Measurements from ENCODE around the gene C1orf21.

C1orf21 gene

DNA sequence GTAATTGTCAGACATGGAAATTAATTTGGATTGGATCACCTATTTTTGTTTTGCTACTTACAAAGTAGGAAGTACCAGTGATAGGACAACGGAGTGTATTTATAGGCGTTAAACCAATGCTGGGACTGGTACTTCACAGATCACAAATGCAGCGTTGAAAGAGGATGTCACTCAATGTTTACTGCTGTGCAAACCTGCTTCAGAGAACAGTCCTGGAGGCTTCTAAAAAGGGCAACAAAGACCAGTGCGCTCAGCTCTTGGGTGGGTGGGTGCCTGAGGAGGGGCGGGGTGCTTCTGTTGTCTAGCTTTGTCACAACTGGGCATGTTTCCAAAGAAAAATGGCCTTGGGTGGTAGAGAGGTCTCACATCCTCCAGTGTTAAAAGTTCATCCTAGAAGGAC is 2.1 kb downstream of the C1orf21 start:
- no peak for DNase-seq (ENCODE audit: extremely low spot score)
- POLR2A ChIA-PET, result interaction anchor here (0.6 to 0.9 kb wide), 2 partner anchors 10 to 25 kb away, joined by 3 read pairs; no protein-coding TSS in a partner anchor
- CTCF ChIA-PET, result interaction anchor here (1.1 to 2.1 kb wide), 2 partner anchors 10 to 11 kb away, joined by 4 to 6 read pairs; no protein-coding TSS in a partner anchor
- no peak for TF ChIP-seq BHLHE40 (IDR thresholded peaks at IDR 0.05; ENCODE audit: borderline replicate concordance)
- TF ChIP-seq, protein P1, sequence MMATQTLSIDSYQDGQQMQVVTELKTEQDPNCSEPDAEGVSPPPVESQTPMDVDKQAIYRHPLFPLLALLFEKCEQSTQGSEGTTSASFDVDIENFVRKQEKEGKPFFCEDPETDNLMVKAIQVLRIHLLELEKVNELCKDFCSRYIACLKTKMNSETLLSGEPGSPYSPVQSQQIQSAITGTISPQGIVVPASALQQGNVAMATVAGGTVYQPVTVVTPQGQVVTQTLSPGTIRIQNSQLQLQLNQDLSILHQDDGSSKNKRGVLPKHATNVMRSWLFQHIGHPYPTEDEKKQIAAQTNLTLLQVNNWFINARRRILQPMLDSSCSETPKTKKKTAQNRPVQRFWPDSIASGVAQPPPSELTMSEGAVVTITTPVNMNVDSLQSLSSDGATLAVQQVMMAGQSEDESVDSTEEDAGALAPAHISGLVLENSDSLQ (IDR thresholded peaks at IDR 0.05), result peak; percentile 67
- no peak for TF ChIP-seq SUZ12 (IDR thresholded peaks at IDR 0.05)

DNA sequence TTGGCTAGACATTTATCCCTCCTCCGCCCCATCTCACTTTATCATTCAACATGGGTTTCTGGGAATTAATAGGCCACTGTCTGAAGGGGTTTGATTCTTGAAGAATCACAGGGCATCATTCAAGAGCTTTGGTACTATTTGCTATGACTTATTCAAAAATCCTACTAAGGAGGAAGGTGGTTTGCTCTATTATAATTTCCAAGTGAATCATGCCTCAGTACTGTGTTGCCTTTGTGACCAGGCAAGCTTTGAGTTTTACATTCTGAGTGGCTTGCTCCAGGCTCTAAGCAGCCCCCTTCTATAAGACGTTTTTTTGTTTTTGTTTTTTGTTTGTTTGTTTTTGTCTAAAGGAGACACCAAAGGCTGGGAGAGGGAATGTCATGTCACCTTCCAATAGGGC is 2.6 kb downstream of the C1orf21 start:
- no peak for TF ChIP-seq ARNT (IDR thresholded peaks at IDR 0.05)
- TF ChIP-seq ZNF384 (IDR thresholded peaks at IDR 0.05), result no peak
- TF ChIP-seq TARDBP (IDR thresholded peaks at IDR 0.05), result no peak
- POLR2A ChIA-PET, result interaction anchor here (0.6 to 0.9 kb wide), 2 partner anchors 10 to 25 kb away, joined by 3 read pairs; no protein-coding TSS in a partner anchor
- DNase-seq (ENCODE audit: extremely low spot score), result no peak
- CTCF ChIA-PET, result interaction anchor here (0.6 to 2.1 kb wide), 4 partner anchors 10 to 277 kb away, joined by 3 to 6 read pairs (median 4); no protein-coding TSS in a partner anchor

DNA sequence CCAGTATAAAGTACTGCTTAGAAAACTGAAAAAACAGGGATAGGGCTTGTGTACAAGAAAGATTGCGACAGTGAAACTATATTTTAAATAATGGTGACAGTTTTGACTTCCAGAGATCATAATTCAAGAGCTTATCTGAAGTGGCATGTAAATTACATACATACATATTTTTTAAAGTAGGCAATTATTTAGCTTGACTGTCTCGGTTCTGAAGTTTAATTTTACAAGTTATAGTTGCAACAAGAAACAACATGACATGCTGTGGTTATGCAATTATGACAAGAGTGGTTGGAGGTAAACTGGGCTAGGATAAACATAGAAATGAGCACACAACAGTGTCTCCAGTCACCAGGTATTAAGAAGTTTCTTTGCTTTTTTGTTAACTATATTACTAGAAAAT is 4.1 kb downstream of the C1orf21 start:
- ChIA-PET POLR2A (no interaction called here), CTCF (no interaction called here)
- DNase-seq (ENCODE audit: extremely low spot score), result no peak
- TF ChIP-seq, protein P1 (IDR thresholded peaks at IDR 0.05), result peak; percentile 86
- TF ChIP-seq BHLHE40 (IDR thresholded peaks at IDR 0.05; ENCODE audit: borderline replicate concordance), result no peak

DNA sequence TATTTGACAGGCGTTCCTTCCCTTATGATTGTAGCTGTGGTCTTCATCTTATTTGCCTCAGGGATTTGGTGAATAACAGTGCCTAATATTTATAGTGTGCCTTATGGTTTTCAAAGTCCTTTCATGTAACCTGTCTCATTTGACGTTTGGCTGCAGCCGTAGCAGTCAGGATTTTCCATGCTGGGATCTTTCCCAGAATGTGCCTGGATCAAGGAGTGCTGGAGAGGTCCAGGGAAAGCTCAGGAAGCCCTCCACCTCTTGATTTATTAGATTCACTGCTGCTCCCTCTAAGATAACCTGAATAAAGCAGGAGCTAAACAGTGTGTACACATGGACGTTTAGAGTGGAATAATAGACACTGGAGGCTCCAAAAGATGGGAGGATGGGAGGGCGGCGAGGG is 5.2 kb downstream of the C1orf21 start:
- ChIA-PET CTCF (no interaction called here), POLR2A (no interaction called here)
- no peak for TF ChIP-seq HDGF (IDR thresholded peaks at IDR 0.05; ENCODE audit: borderline replicate concordance)
- no peak for TF ChIP-seq FOXA1 (IDR thresholded peaks at IDR 0.05)
- TF ChIP-seq L3MBTL2 (conservative IDR thresholded peaks at IDR 0.05), result no peak
- no peak for TF ChIP-seq SUZ12 (IDR thresholded peaks at IDR 0.05)
- TF ChIP-seq TARDBP (IDR thresholded peaks at IDR 0.05), result no peak
- no peak for DNase-seq (ENCODE audit: extremely low spot score)

DNA sequence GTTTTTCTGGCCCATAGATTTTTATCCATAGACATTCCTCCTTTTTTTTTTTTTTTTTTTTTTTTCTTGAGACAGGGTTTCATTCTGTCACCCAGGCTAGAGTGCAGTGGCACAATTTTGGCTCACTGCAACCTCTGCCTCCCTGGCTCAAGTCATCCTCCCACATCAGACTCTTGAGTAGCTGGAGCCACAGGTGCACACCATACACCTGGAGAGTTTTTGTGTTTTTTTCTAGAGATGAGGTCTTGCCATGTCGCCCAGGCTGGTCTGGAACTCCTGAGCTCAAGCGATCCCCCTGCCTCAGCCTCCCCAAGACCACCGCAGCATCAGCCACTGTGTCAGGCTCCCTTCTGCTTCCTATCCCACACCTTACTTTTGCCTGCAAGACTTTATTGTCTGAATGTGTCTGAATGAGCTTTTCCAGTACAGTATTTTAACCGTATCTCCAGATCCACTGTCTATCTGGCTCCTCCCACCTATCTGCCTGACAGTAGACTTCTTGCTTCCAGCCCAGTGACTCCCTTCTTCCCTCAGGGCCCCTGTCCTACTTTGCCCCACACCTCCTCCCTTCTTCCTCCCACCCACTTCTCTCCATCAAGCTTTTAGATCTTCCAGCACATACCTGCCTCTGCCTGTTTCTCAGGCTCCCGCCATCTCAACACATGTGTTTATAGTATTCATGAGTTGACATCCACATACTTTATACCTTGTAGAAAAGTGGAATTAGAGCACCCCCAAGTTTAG is 6.1 kb downstream of the C1orf21 start:
- CTCF ChIA-PET, result no interaction called here
- POLR2A ChIA-PET, result no interaction called here

DNA sequence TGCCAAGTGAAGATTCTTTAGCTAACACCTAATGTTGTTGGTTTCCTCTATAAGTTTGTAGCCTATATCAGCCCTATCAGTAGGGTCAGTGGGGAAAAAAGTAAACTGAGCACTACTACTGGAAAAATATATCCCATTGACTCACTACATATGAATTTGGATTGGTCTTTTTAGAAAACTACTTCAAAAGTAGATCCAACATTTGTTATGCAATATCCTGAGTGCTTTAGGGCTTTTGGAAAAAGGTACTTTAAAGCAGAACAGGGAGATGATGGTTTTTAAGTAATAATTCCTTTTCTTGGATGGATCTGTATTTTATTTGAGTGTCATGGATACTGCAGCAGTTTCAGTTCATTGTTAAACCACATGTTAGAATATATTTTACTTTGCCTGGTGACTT is 7.1 kb downstream of the C1orf21 start:
- TF ChIP-seq CTBP1 (IDR thresholded peaks at IDR 0.05; ENCODE audit: borderline replicate concordance), result no peak
- TF ChIP-seq TARDBP (IDR thresholded peaks at IDR 0.05), result no peak
- TF ChIP-seq ARNT (IDR thresholded peaks at IDR 0.05), result no peak
- TF ChIP-seq FOXA1 (IDR thresholded peaks at IDR 0.05), result no peak
- TF ChIP-seq SP1 (IDR thresholded peaks at IDR 0.05), result no peak
- TF ChIP-seq FOXM1 (IDR thresholded peaks at IDR 0.05; ENCODE audit: borderline replicate concordance), result no peak
- no peak for TF ChIP-seq ZNF384 (IDR thresholded peaks at IDR 0.05)
- TF ChIP-seq BHLHE40 (IDR thresholded peaks at IDR 0.05; ENCODE audit: borderline replicate concordance), result no peak
- TF ChIP-seq HDGF (IDR thresholded peaks at IDR 0.05; ENCODE audit: borderline replicate concordance), result no peak
- TF ChIP-seq L3MBTL2 (conservative IDR thresholded peaks at IDR 0.05), result no peak
- TF ChIP-seq, protein P1 (IDR thresholded peaks at IDR 0.05), result no peak
- TF ChIP-seq FOXK2 (IDR thresholded peaks at IDR 0.05), result no peak
- no peak for TF ChIP-seq ELF4 (IDR thresholded peaks at IDR 0.05)
- ChIA-PET CTCF (interaction anchor here (0.5 kb wide), 1 partner anchor 9 kb away, joined by 5 read pairs; no protein-coding TSS in a partner anchor), POLR2A (no interaction called here)
- no peak for DNase-seq (ENCODE audit: extremely low spot score)

More for the DNA sequence above, 6.1 kb downstream of the C1orf21 start:
- no peak for DNase-seq (ENCODE audit: extremely low spot score)
- no peak for TF ChIP-seq SUZ12 (IDR thresholded peaks at IDR 0.05)
- no peak for TF ChIP-seq BHLHE40 (IDR thresholded peaks at IDR 0.05; ENCODE audit: borderline replicate concordance)
- no peak for TF ChIP-seq CTBP1 (IDR thresholded peaks at IDR 0.05; ENCODE audit: borderline replicate concordance)
- no peak for TF ChIP-seq LEF1 (IDR thresholded peaks at IDR 0.05; ENCODE audit: borderline replicate concordance)
- TF ChIP-seq FOXA1 (IDR thresholded peaks at IDR 0.05), result no peak
- no peak for TF ChIP-seq FOXK2 (IDR thresholded peaks at IDR 0.05)
- no peak for TF ChIP-seq HDGF (IDR thresholded peaks at IDR 0.05; ENCODE audit: borderline replicate concordance)
- TF ChIP-seq, protein P1 (IDR thresholded peaks at IDR 0.05), result no peak
- TF ChIP-seq ELF4 (IDR thresholded peaks at IDR 0.05), result no peak
- no peak for TF ChIP-seq TARDBP (IDR thresholded peaks at IDR 0.05)
- no peak for TF ChIP-seq ARNT (IDR thresholded peaks at IDR 0.05)
- no peak for TF ChIP-seq FOXM1 (IDR thresholded peaks at IDR 0.05; ENCODE audit: borderline replicate concordance)
- TF ChIP-seq ZNF384 (IDR thresholded peaks at IDR 0.05), result no peak
- TF ChIP-seq SP1 (IDR thresholded peaks at IDR 0.05), result no peak
- TF ChIP-seq L3MBTL2 (conservative IDR thresholded peaks at IDR 0.05), result no peak; the same call in 1 of the 2 replicates
- TF ChIP-seq NFRKB (IDR thresholded peaks at IDR 0.05), result no peak

Measured in HEK293T (cell line).